Measurements from ENCODE around the gene DISC1.
"Not testable (repeated sequence)": the region's sequence is repeated elsewhere in the genome, so short reads cannot be mapped to it uniquely, and the experiment has no call there.

DISC1 gene

GRCh38 chr1:231930257-231930947, 303.8 kb downstream of the DISC1 start:
- DNase-seq (ENCODE audit: low read depth in 2 of 2): no peak

- no peak for DNase-seq (ENCODE audit: low read depth in 2 of 2)
These were observed 304.6 kb downstream of the DISC1 start for GRCh38 chr1:231931146-231931545.

GRCh38 chr1:231931846-231932454, 305.4 kb downstream of the DISC1 start:
- DNase-seq (ENCODE audit: low read depth in 2 of 2): peak; percentile 19 to 37

GRCh38 chr1:231933711-231934626, 307.4 kb downstream of the DISC1 start:
- no peak for DNase-seq (ENCODE audit: low read depth in 2 of 2)

GRCh38 chr1:231934797-231935196, 308.2 kb downstream of the DISC1 start:
- DNase-seq (ENCODE audit: low read depth in 2 of 2): no peak

- DNase-seq (ENCODE audit: low read depth in 2 of 2): no peak
These were observed 309.3 kb downstream of the DISC1 start for GRCh38 chr1:231935856-231936255.

GRCh38 chr1:231936983-231937775, 310.6 kb downstream of the DISC1 start:
- no peak for DNase-seq (ENCODE audit: low read depth in 2 of 2)

- DNase-seq (ENCODE audit: low read depth in 2 of 2): no peak
These were observed 311.6 kb downstream of the DISC1 start for GRCh38 chr1:231938211-231938610.

- no peak for DNase-seq (ENCODE audit: low read depth in 2 of 2)
These were observed 312.1 kb downstream of the DISC1 start for GRCh38 chr1:231938711-231939110.

GRCh38 chr1:231939118-231939517, 312.5 kb downstream of the DISC1 start:
- DNase-seq (ENCODE audit: low read depth in 2 of 2): no peak

GRCh38 chr1:231940116-231940515, 313.5 kb downstream of the DISC1 start:
- no peak for DNase-seq (ENCODE audit: low read depth in 2 of 2)

GRCh38 chr1:231940701-231941100, 314.1 kb downstream of the DISC1 start:
- DNase-seq (ENCODE audit: low read depth in 2 of 2): no peak

- no peak for DNase-seq (ENCODE audit: low read depth in 2 of 2)
These were observed 316.5 kb downstream of the DISC1 start for GRCh38 chr1:231943084-231943483.

GRCh38 chr1:231948102-231948501, 321.5 kb downstream of the DISC1 start:
- DNase-seq (ENCODE audit: low read depth in 2 of 2): not testable (repeated sequence)

GRCh38 chr1:231949277-231950091, 322.9 kb downstream of the DISC1 start:
- no peak for DNase-seq (ENCODE audit: low read depth in 2 of 2)

GRCh38 chr1:231950331-231951128, 323.9 kb downstream of the DISC1 start:
- no peak for DNase-seq (ENCODE audit: low read depth in 2 of 2)

GRCh38 chr1:231951374-231951773, 324.8 kb downstream of the DISC1 start:
- no peak for DNase-seq (ENCODE audit: low read depth in 2 of 2)

- DNase-seq (ENCODE audit: low read depth in 2 of 2): no peak
These were observed 325.6 kb downstream of the DISC1 start for GRCh38 chr1:231952154-231952553.

GRCh38 chr1:231953660-231954059, 327.1 kb downstream of the DISC1 start:
- no peak for DNase-seq (ENCODE audit: low read depth in 2 of 2)

GRCh38 chr1:231954751-231955150, 328.2 kb downstream of the DISC1 start:
- no peak for DNase-seq (ENCODE audit: low read depth in 2 of 2)

All from stimulated activated CD4-positive, alpha-beta T cell treated with anti-CD3 and anti-CD28 coated beads, Interleukin-15, amount 100 ng/mL, for 48 hours (primary cell).